GM12878 (cell line): ENCODE data around the gene GGACT.

ENCODE experiments used
- BHLHE40 ChIP-seq, 2 experiments: fragments of 450-650 bp in 1 of 2; IDR thresholded peaks; 2 replicates each; pipeline ENCODE4 v1.6.1; 2011 to 2017; ENCODE audit warnings: low read depth in 2 of 2, borderline replicate concordance in 1 of 2, improper control_type of control experiment in 1 of 2, low read length in 1 of 2, mild to moderate bottlenecking in 1 of 2
- CTCF ChIP-seq, 3 experiments: IDR thresholded peaks in 2 of 3; conservative IDR thresholded peaks in 1 of 3; 2 replicates each; pipeline ENCODE4 v1.5.1; 2011; ENCODE audit warnings: low read depth in 3 of 3, low read length in 3 of 3, mild to moderate bottlenecking in 3 of 3, control low read depth in 2 of 3, moderate library complexity in 2 of 3, inconsistent platforms in 1 of 3, mixed read lengths in 1 of 3; ENCODE audit not compliant: control insufficient read depth in 2 of 3, insufficient read depth in 1 of 3; ENCODE audit errors: extremely low read depth in 1 of 3
- ELK1 ChIP-seq: IDR thresholded peaks from 2 replicates; pipeline ENCODE4 v1.6.1; 2012; ENCODE audit warnings: low read depth, low read length, improper control_type of control experiment
- EP300 ChIP-seq, 2 experiments: fragments of 150-350 bp in 1 of 2; IDR thresholded peaks; 2 replicates each; pipeline ENCODE4 v1.6.1; 2011 to 2012; ENCODE audit warnings: low read depth in 2 of 2, low read length in 2 of 2, borderline replicate concordance in 1 of 2, improper control_type of control experiment in 1 of 2, inconsistent platforms in 1 of 2; ENCODE audit not compliant: control insufficient read depth in 1 of 2
- EZH2 ChIP-seq: IDR thresholded peaks from 2 replicates; pipeline ENCODE4 v1.6.1; 2012; ENCODE audit warnings: low read depth, mild to moderate bottlenecking, control low read depth, inconsistent platforms, low read length, borderline replicate concordance; ENCODE audit not compliant: control insufficient read depth
- FOXK2 ChIP-seq: fragments of 450-650 bp; IDR thresholded peaks from 2 replicates; pipeline ENCODE4 v1.6.1; 2017; ENCODE audit warnings: mild to moderate bottlenecking, moderate library complexity
- FOXM1 ChIP-seq: IDR thresholded peaks from 2 replicates; pipeline ENCODE4 v1.6.1; 2012; ENCODE audit warnings: low read depth, mild to moderate bottlenecking, inconsistent platforms, low read length, moderate library complexity
- GATAD2B ChIP-seq: fragments of 450-650 bp; conservative IDR thresholded peaks from 2 replicates; pipeline ENCODE4 v1.6.1; 2017; ENCODE audit warnings: low read depth, mild to moderate bottlenecking, moderate library complexity
- MEF2A ChIP-seq: IDR thresholded peaks from 2 replicates; pipeline ENCODE4 v1.6.1; 2011; ENCODE audit warnings: low read depth, mild to moderate bottlenecking, low read length, moderate library complexity; ENCODE audit not compliant: insufficient read depth
- NFIC ChIP-seq: IDR thresholded peaks from 2 replicates; pipeline ENCODE4 v1.6.1; 2012; ENCODE audit warnings: low read depth, mild to moderate bottlenecking, inconsistent platforms, low read length, moderate library complexity
- NR2C2 ChIP-seq: IDR thresholded peaks from 2 replicates; pipeline ENCODE4 v1.6.1; 2011; ENCODE audit warnings: borderline replicate concordance, low read depth; ENCODE audit not compliant: control insufficient read depth, insufficient read length
- NR2F1 ChIP-seq: fragments of 450-650 bp; conservative IDR thresholded peaks from 2 replicates; pipeline ENCODE4 v1.6.1; 2017; ENCODE audit warnings: mild to moderate bottlenecking
- ZNF217 ChIP-seq: fragments of 450-650 bp; IDR thresholded peaks from 2 replicates; pipeline ENCODE4 v1.6.1; 2017; ENCODE audit warnings: antibody characterized with exemption, mild to moderate bottlenecking
- ZNF24 ChIP-seq: fragments of 450-650 bp; IDR thresholded peaks from 2 replicates; pipeline ENCODE4 v1.6.1; 2017; ENCODE audit warnings: antibody characterized with exemption, mild to moderate bottlenecking

GRCh38 chr13:100511466-100511865, 77.1 kb downstream of the GGACT start:
- TF ChIP-seq FOXK2: no peak
- TF ChIP-seq EZH2: no peak
- TF ChIP-seq GATAD2B: no peak
- TF ChIP-seq CTCF (IDR thresholded peaks at IDR 0.05 in 2 of 3, conservative IDR thresholded peaks at IDR 0.05 in 1 of 3; ENCODE audit: control insufficient read depth in 2 of 3, extremely low read depth in 1 of 3, insufficient read depth in 1 of 3, low read depth in 3 of 3, low read length in 3 of 3): no peak
- TF ChIP-seq BHLHE40 (IDR thresholded peaks at IDR 0.05; ENCODE audit: borderline replicate concordance in 1 of 2, low read depth in 2 of 2, low read length in 1 of 2): no peak
- TF ChIP-seq MEF2A: no peak
- TF ChIP-seq ZNF217: no peak
- no peak for TF ChIP-seq EP300 (IDR thresholded peaks at IDR 0.05; ENCODE audit: borderline replicate concordance in 1 of 2, control insufficient read depth in 1 of 2, low read depth in 2 of 2, low read length in 2 of 2)
- TF ChIP-seq ELK1: no peak
- no peak for TF ChIP-seq FOXM1
- no peak for TF ChIP-seq NFIC
- TF ChIP-seq ZNF24: no peak
- TF ChIP-seq NR2F1: no peak
- TF ChIP-seq NR2C2: no peak
